HG03103 (cell line): ENCODE results near the gene OR2T3.
"Not testable (repeated sequence)": the region's sequence is repeated elsewhere in the genome, so short reads cannot be mapped to it uniquely, and the experiment has no call there.

Experiments used
- ATAC-seq: cut with Tn5 transposase; IDR thresholded peaks from one replicate; pipeline ENCODE4 v1.9.1; 2021; ENCODE audit warnings: low read depth; ENCODE audit not compliant: unreplicated experiment

Gene OR2T3

GRCh38 chr1:248471154-248471553 lies 2.0 kb upstream of the OR2T3 start:
- no peak for ATAC-seq

GRCh38 chr1:248472111-248472510 lies 1.0 kb upstream of the OR2T3 start:
- ATAC-seq, result not testable (repeated sequence)

GRCh38 chr1:248475660-248476059 lies 2.5 kb downstream of the OR2T3 start:
- not testable (repeated sequence) for ATAC-seq

GRCh38 chr1:248481686-248482579 lies 8.8 kb downstream of the OR2T3 start:
- ATAC-seq, result peak; percentile 91

GRCh38 chr1:248488289-248488688 lies 15.1 kb downstream of the OR2T3 start, which contains the start of gene OR2T5:
Gene OR2T5, plus strand, starts transcription at chr1:248488589. Its CDS starts 0 bp downstream, at chr1:248488589.
- ATAC-seq, result not testable (repeated sequence)

- not testable (repeated sequence) for ATAC-seq
Observed at GRCh38 chr1:248496661-248497060, 23.5 kb downstream of the OR2T3 start.

GRCh38 chr1:248500305-248501035 lies 27.3 kb downstream of the OR2T3 start:
- not testable (repeated sequence) for ATAC-seq

GRCh38 chr1:248507773-248508172 lies 34.6 kb downstream of the OR2T3 start, which contains the start of gene OR2G6:
Gene OR2G6, plus strand, starts transcription at chr1:248508073. Its CDS starts 13,574 bp downstream, at chr1:248521647.
- not testable (repeated sequence) for ATAC-seq

- not testable (repeated sequence) for ATAC-seq
Observed at GRCh38 chr1:248510217-248510616, 37.1 kb downstream of the OR2T3 start.

GRCh38 chr1:248521856-248522255 lies 48.7 kb downstream of the OR2T3 start:
- ATAC-seq, result no peak
